Suppressor macrophage (primary cell): ENCODE measurements around the gene TMEM139.

Source experiments
- DNase-seq, 4 experiments: peaks; one replicate each; pipeline ENCODE4 v3.0.0-alpha.2; 2020 to 2022
- total RNA-seq, 17 experiments: gene quantifications; one replicate each; lab custom pipeline; 2026; ENCODE audit warnings: mixed read lengths in 6 of 17, inconsistent platforms in 3 of 17; lab: John Stamatoyannopoulos, UW

TMEM139 gene
- total RNA-seq: 0 to 1.3 (median 0.14) reads per million in 17 experiments

- DNase-seq: no peak
Measured at GRCh38 chr7:143284591-143285469, at the start of gene TMEM139. TSS of gene TMEM139 (plus strand) at chr7:143284958. CDS start at chr7:143285958, 1,000 bp downstream.

GRCh38 chr7:143235561-143235960, 49.2 kb upstream of the TMEM139 start:
- DNase-seq: peak in 2 of 4 experiments; percentile 55 to 56

- no peak for DNase-seq
Measured at GRCh38 chr7:143236408-143236990, 48.3 kb upstream of the TMEM139 start.

- peak; percentile 57 to 83 (median 71) for DNase-seq
Measured at GRCh38 chr7:143237366-143237765, 47.4 kb upstream of the TMEM139 start.

GRCh38 chr7:143238289-143238980, 46.3 kb upstream of the TMEM139 start:
- DNase-seq: no peak

- DNase-seq: peak; percentile 50 to 95 (median 72)
Measured at GRCh38 chr7:143239813-143240212, 44.9 kb upstream of the TMEM139 start.

- DNase-seq: peak; percentile 73 to 90 (median 82)
Measured at GRCh38 chr7:143240291-143241168, 44.2 kb upstream of the TMEM139 start.

- peak in 3 of 4 experiments; percentile 24 to 50 (median 47) for DNase-seq
Measured at GRCh38 chr7:143242306-143242705, 42.5 kb upstream of the TMEM139 start.

GRCh38 chr7:143243111-143243510, 41.6 kb upstream of the TMEM139 start:
- DNase-seq: no peak

- DNase-seq: no peak
Measured at GRCh38 chr7:143243614-143244013, 41.1 kb upstream of the TMEM139 start.

- DNase-seq: no peak
Measured at GRCh38 chr7:143244321-143244720, 40.4 kb upstream of the TMEM139 start.

GRCh38 chr7:143245123-143245522, 39.6 kb upstream of the TMEM139 start:
- DNase-seq: peak in 2 of 4 experiments; percentile 71 to 73

- DNase-seq: no peak
Measured at GRCh38 chr7:143247372-143247771, 37.4 kb upstream of the TMEM139 start.

GRCh38 chr7:143248761-143249354, 35.9 kb upstream of the TMEM139 start:
- peak; percentile 32 to 69 (median 58) for DNase-seq

GRCh38 chr7:143250199-143250598, 34.6 kb upstream of the TMEM139 start:
- DNase-seq: no peak

- DNase-seq: no peak
Measured at GRCh38 chr7:143250822-143251221, 33.9 kb upstream of the TMEM139 start.

GRCh38 chr7:143252006-143252405, 32.8 kb upstream of the TMEM139 start:
- peak in 1 of 4 experiments; percentile 13 for DNase-seq

- no peak for DNase-seq
Measured at GRCh38 chr7:143255564-143255963, 29.2 kb upstream of the TMEM139 start.

- DNase-seq: peak in 3 of 4 experiments; percentile 4 to 21 (median 19)
Measured at GRCh38 chr7:143256325-143256724, 28.4 kb upstream of the TMEM139 start.

- no peak for DNase-seq
Measured at GRCh38 chr7:143256932-143257331, 27.8 kb upstream of the TMEM139 start.

GRCh38 chr7:143257501-143257900, 27.3 kb upstream of the TMEM139 start:
- no peak for DNase-seq

- no peak for DNase-seq
Measured at GRCh38 chr7:143258831-143259230, 25.9 kb upstream of the TMEM139 start.
